SK-N-MC (cell line): ENCODE results near the gene LIPC.

Experiments
- EZH2 ChIP-seq: fragments of 200-600 bp; sonication (generic); IDR thresholded peaks from one replicate; pipeline ENCODE4 v1.6.1; 2017; ENCODE audit warnings: antibody characterized with exemption
- FOXP2 ChIP-seq: optimal IDR thresholded peaks from 2 replicates; pipeline ENCODE3; 2011; ENCODE audit warnings: mild to moderate bottlenecking, moderate library complexity; ENCODE audit not compliant: insufficient read depth; ENCODE audit errors: extremely low read length, control extremely low read depth
- POLR2AphosphoS5 ChIP-seq: IDR thresholded peaks from 2 replicates; pipeline ENCODE4 v1.6.1; 2012; ENCODE audit warnings: mild to moderate bottlenecking, low read depth, low read length, borderline replicate concordance

DNA sequence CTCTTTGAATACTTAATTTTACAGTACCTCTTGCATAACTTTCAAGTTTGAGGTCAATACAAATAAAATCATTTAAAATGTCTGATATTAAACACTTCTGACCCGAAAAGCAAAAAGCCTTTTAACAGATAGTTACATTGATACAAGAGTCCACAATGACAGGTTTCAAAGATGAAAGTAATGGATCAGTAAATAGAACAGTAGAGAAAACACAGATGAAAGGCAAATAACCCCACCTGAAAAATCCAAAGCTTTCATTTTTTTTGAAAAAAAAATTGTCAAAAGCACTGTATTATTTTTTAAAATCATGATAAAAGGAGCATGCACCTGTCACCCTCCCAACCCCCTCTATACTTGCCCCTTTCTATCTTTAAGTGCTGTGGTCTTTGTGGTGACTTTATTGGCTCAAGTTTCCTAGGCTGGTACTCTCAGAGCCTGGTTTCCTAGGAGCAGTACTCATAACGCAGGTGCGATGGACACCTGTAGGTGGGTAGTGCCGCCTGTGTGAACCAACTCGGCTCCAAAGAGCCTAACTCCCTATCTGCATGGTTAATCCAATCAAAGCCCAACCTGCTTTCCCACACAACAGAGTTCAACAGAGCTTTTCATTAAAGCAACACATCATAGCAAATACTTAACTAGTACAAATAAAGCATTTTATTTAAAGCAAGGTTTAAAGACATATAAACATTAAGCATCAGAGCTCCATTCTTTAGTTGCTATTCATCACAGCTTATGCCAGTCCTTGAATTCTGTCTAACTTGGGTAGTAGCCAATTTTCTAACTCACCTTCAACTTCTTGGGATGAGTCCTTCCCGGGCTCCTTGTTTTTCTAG lies 32.2 kb downstream of the LIPC start:
- TF ChIP-seq EZH2 (no peak), POLR2AphosphoS5 (no peak), FOXP2 (no peak)
